ENCODE data around the gene MLLT6. TPM values are rescaled to one million over a fixed set of nuclear protein-coding genes. Genes with fewer than 3 reads are reported as not detected.

The MLLT6 gene
- total and polyA plus RNA-seq, 2 of the 13 experiments (the other 11 are each of a cell fraction or from before 2014, with no cell fraction given), result 50.7 to 69.5 TPM

DNA sequence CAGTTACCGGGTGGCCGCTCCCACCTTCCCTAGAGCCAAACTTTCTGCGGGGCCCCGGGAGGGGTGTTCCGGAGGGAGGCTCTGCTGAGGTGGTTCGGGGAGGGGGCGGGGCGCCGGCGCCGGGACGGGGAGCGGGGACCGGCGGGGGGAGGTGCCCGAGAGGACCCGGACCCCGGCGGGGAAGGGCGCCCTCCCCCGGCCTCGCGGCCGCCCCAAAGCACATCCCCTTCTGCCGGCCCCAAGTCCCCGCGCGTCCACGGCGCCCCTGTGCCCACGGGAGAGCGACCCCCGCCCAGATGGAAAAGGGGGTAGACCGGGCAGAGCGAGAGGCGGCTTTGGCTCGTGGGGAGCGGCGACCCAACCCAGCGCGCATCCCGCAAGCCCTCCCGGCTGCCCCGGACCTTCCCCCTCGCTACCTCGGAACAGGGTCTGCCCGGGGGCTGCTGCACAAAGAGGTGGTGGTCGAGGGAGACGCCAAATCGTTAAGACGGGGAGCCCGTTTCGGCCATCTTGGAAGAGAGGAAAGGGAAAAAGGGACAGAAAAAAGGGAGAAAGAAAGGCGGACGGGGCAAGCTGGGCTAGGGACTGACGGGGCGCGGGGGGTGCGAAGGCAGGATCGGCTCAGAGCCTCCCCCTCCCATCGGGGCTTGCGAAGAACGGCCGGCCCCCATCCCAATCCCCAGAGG, 42.5 kb downstream of the MLLT6 start (continued):
- TF ChIP-seq POGZ (CRISPR knock-in tag; IDR thresholded peaks at IDR 0.05) (no peak), ZNF709 (CRISPR knock-in tag; IDR thresholded peaks at IDR 0.05) (no peak), IKZF1 (IDR thresholded peaks at IDR 0.05) (no peak), ZNF101 (CRISPR knock-in tag; IDR thresholded peaks at IDR 0.05; ENCODE audit: borderline replicate concordance, low read depth) (no peak), SMARCC2 (IDR thresholded peaks at IDR 0.05) (no peak), HOXA3 (CRISPR knock-in tag; IDR thresholded peaks at IDR 0.05) (peak; percentile 43; the same call in 1 of the 2 replicates), SRSF9 (IDR thresholded peaks at IDR 0.05; ENCODE audit: borderline replicate concordance, insufficient read depth, low read depth, low read length, poor library complexity, severe bottlenecking) (no peak), SMARCE1 (IDR thresholded peaks at IDR 0.05; ENCODE audit: borderline replicate concordance) (no peak), ATF7 (IDR thresholded peaks at IDR 0.05) (no peak), ATF7 (CRISPR knock-in tag; IDR thresholded peaks at IDR 0.05) (peak; percentile 51; the same call in 1 of the 2 replicates), EHMT2 (IDR thresholded peaks at IDR 0.05; ENCODE audit: borderline replicate concordance, low read depth, low read length) (no peak), ZNF713 (CRISPR knock-in tag; IDR thresholded peaks at IDR 0.05) (0 out of 2 replicates have a peak, but pooled peaks have one; percentile 5), ZNF629 (CRISPR knock-in tag; conservative IDR thresholded peaks at IDR 0.05) (no peak), ZNF33B (CRISPR knock-in tag; IDR thresholded peaks at IDR 0.05) (no peak), RFXAP (CRISPR knock-in tag; IDR thresholded peaks at IDR 0.05; ENCODE audit: borderline replicate concordance) (no peak), ZNF501 (CRISPR knock-in tag; IDR thresholded peaks at IDR 0.05) (no peak; the same call in 1 of the 2 replicates), ZFP1 (CRISPR knock-in tag; IDR thresholded peaks at IDR 0.05) (no peak), ZNF615 (CRISPR knock-in tag; IDR thresholded peaks at IDR 0.05; ENCODE audit: borderline replicate concordance) (no peak)
- TF ChIP-seq, protein P1, sequence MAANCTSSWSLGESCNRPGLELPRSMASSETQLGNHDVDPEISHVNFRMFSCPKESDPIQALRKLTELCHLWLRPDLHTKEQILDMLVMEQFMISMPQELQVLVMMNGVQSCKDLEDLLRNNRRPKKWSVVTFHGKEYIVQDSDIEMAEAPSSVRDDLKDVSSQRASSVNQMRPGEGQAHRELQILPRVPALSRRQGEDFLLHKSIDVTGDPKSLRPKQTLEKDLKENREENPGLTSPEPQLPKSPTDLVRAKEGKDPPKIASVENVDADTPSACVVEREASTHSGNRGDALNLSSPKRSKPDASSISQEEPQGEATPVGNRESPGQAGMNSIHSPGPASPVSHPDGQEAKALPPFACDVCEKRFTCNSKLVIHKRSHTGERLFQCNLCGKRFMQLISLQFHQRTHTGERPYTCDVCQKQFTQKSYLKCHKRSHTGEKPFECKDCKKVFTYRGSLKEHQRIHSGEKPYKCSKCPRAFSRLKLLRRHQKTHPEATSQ (CRISPR knock-in tag; IDR thresholded peaks at IDR 0.05; ENCODE audit: borderline replicate concordance), result no peak
- TF ChIP-seq, protein P2, sequence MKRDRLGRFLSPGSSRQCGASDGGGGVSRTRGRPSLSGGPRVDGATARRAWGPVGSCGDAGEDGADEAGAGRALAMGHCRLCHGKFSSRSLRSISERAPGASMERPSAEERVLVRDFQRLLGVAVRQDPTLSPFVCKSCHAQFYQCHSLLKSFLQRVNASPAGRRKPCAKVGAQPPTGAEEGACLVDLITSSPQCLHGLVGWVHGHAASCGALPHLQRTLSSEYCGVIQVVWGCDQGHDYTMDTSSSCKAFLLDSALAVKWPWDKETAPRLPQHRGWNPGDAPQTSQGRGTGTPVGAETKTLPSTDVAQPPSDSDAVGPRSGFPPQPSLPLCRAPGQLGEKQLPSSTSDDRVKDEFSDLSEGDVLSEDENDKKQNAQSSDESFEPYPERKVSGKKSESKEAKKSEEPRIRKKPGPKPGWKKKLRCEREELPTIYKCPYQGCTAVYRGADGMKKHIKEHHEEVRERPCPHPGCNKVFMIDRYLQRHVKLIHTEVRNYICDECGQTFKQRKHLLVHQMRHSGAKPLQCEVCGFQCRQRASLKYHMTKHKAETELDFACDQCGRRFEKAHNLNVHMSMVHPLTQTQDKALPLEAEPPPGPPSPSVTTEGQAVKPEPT (CRISPR knock-in tag; IDR thresholded peaks at IDR 0.05; ENCODE audit: low read depth), result no peak
- TF ChIP-seq, protein P3, sequence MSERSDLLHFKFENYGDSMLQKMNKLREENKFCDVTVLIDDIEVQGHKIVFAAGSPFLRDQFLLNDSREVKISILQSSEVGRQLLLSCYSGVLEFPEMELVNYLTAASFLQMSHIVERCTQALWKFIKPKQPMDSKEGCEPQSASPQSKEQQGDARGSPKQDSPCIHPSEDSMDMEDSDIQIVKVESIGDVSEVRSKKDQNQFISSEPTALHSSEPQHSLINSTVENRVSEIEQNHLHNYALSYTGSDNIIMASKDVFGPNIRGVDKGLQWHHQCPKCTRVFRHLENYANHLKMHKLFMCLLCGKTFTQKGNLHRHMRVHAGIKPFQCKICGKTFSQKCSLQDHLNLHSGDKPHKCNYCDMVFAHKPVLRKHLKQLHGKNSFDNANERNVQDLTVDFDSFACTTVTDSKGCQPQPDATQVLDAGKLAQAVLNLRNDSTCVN (CRISPR knock-in tag; IDR thresholded peaks at IDR 0.05; ENCODE audit: borderline replicate concordance), result 0 out of 2 replicates have a peak, but pooled peaks have one; percentile 33
- TF ChIP-seq, protein P4, sequence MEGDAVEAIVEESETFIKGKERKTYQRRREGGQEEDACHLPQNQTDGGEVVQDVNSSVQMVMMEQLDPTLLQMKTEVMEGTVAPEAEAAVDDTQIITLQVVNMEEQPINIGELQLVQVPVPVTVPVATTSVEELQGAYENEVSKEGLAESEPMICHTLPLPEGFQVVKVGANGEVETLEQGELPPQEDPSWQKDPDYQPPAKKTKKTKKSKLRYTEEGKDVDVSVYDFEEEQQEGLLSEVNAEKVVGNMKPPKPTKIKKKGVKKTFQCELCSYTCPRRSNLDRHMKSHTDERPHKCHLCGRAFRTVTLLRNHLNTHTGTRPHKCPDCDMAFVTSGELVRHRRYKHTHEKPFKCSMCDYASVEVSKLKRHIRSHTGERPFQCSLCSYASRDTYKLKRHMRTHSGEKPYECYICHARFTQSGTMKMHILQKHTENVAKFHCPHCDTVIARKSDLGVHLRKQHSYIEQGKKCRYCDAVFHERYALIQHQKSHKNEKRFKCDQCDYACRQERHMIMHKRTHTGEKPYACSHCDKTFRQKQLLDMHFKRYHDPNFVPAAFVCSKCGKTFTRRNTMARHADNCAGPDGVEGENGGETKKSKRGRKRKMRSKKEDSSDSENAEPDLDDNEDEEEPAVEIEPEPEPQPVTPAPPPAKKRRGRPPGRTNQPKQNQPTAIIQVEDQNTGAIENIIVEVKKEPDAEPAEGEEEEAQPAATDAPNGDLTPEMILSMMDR (CRISPR knock-in tag; IDR thresholded peaks at IDR 0.05), result peak; percentile 70
- TF ChIP-seq, protein P5, sequence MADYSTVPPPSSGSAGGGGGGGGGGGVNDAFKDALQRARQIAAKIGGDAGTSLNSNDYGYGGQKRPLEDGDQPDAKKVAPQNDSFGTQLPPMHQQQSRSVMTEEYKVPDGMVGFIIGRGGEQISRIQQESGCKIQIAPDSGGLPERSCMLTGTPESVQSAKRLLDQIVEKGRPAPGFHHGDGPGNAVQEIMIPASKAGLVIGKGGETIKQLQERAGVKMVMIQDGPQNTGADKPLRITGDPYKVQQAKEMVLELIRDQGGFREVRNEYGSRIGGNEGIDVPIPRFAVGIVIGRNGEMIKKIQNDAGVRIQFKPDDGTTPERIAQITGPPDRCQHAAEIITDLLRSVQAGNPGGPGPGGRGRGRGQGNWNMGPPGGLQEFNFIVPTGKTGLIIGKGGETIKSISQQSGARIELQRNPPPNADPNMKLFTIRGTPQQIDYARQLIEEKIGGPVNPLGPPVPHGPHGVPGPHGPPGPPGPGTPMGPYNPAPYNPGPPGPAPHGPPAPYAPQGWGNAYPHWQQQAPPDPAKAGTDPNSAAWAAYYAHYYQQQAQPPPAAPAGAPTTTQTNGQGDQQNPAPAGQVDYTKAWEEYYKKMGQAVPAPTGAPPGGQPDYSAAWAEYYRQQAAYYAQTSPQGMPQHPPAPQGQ (CRISPR knock-in tag; IDR thresholded peaks at IDR 0.05; ENCODE audit: borderline replicate concordance), result no peak

Data from HepG2 (cell line).